Measurements from ENCODE around the gene MAPK8.

DNA sequence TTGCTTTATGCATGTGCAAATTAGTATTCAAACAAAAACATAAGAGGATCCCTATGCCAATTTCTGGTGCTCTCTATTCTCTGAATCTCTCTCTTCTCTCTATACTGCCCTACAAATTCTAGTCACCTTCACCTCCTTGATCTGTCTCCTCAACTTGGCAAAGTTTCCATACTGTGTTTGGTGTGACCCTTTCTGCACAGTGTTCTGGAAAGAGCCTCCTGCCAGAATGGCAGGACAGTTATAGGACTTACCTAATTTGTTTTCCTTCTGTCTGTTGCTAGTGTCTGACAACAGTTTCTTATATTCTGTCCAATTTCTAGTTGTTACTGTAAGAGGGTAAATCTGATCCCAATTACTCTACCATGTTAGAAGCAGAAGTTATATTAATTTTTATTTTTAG lies 34.3 kb downstream of the MAPK8 start:
- TF ChIP-seq EP300 (IDR thresholded peaks at IDR 0.05): no peak
- TF ChIP-seq POLR2A (IDR thresholded peaks at IDR 0.05): no peak
- TF ChIP-seq POLR2AphosphoS5 (IDR thresholded peaks at IDR 0.05): no peak
